Adipose tissue (tissue), 3 donors: Measurements from ENCODE around the gene CAP1. TPM values are rescaled to one million over a fixed set of nuclear protein-coding genes. Genes with fewer than 3 reads are reported as not detected.

Experiments
- H3K27ac ChIP-seq: one replicate; pipeline ENCODE4 v1.5.1; 2013; ENCODE audit warnings: low read depth, low read length
- WGBS, 3 donors: extraction: QIAGEN DNeasy Blood & Tissue Kit; methylation state at CpG; one replicate each; pipeline ENCODE4 v1.1.7; 2013; 5-methylcytosine and 5-hydroxymethylcytosine counted together
- polyA plus RNA-seq, 3 donors: library from polyadenylated mRNA; stranded (reverse); fragments of 200-250 nt; gene quantifications; one replicate each; pipeline ENCODE4 v1.2.3, GENCODE V29; 2013
- donor health status: healthy with polysubstance abuse.
- donor health status: Bipolar disorder and iron deficiency.
- donor health status: healthy.

CAP1 gene
- polyA plus RNA-seq, 3 donors, result 55.2 to 196 (median 192) TPM

DNA sequence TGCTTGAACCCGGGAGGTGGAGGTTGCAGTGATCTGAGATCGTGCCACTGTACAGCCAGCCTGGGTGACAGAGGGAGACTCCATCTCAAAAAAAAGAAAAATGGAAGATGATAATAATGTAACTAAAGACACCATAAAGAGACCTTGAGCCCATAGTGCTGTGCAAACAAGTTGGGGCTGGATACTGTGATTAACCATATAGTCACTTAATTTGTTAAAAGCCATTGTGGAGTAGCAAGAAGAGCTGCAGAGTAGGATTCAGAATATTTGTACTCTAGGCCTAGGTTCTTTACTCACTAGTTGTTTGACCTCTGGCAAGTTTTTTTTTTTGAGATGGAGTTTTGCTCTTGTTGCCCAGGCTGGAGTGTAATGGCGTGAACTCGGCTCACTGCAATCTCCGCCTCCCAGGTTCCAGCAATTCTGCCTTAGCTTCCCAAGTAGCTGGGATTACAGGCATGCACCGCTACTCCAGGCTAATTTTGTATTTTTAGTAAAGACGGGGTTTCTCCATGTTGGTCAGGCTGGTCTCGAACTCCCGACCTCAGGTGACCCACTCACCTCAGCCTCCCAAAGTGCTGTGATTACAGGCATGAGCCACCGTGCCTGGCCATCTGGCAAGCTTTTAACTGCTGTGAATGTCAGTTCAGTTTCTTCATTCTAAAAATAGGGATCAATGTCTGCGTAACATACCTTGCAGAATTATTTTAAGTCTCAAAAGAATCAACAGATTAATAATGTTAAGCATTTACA is 12.8 kb downstream of the CAP1 start:
- no peak overlapping the region for H3K27ac ChIP-seq
- WGBS, 3 donors, result 86 to 88% (median 86%) methylated on average over 11 of the region's 11 CpGs

DNA sequence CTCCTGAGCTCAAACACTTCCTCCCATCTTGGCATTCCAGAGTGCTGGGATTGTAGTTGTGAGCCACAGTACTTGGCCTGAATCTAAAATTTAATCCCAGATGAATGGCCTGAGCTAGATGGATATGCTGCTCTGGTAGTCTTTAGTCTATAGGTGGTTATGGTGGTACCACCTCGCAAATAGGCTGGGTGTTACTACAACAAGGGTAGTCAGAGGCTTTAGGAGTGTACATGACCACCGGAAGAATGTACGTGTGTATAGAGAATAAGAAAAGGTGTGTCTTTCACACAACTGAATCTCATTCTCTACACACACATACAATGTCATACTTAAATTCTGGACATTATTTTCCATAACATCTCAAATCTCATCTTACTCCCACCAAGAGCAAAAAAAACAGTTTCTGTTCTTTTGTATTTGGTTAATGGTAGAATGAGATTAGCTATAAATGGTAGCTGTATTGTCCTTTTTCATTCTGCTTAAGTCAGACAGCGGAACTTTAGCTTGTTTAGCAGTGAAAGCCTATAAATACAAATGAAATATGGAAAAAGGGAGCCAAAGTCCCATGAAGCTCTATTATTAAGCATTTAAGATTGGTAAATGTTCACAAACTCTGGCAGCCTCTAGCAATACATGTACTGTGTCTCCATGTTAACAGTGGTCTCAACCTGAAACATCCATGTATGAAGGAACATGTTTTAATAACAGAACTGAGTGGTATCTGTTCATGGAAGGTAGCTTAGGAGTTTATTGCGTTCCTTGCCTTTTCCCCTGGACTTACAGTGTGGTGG is 16.2 kb downstream of the CAP1 start:
- H3K27ac ChIP-seq, result no peak overlapping the region
- WGBS, 3 donors, result 93 to 100% (median 95%) methylated on average over 5 of the region's 5 CpGs

DNA sequence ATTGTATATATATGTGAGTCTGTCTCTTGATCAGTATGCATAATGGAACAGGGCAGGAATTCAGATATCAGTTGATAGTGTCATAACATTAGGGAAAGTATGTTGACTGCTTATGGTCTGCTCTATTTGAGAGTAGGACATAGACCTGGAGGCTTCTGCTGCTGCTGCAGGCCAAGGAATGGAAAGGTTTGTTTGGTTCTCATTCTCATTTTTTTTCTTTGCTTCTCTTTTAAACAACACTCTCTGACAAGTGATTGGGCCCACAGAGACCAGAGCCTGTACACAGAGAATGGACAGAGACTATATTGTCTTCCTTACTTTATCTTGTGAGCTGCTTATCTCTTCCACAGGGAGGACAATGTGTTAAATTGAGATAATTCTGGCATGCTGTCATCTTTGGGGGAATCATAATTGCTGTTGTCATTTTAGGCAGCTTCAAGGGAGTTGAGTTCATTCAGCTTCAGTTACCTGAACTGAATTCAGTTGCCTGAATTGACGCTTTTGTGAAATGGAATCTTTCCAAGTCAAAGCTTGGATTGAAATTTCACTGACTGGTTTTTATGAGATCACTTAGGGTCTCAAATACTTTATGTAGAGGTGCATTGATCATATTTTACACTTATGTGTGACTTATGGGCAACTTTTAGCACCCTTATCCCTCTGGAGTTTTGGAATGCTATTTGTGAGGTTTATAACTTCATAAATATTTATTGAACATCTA is 16.9 kb downstream of the CAP1 start:
- 56 to 90% (median 84%) methylated on average over 1 of the region's 1 CpG for WGBS, 3 donors
- no peak overlapping the region for H3K27ac ChIP-seq

DNA sequence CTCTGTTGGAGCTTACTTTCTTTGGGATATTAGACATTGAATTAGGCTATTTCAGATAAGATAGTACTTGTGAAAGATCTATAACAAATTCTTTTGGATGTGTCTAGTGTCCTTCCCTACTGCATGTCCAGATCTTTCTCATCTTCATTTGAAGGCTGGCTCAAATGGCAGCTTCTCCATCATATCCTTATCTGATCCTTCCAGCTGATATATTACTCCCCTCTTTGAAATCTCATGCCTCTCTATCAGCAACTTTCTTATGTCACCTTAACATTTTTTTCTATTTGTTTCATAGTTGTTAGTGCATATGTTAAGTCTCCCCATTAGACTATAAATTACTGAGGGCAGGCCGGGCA is 17.5 kb downstream of the CAP1 start:
- H3K27ac ChIP-seq, result no peak overlapping the region
- 78 to 89% (median 86%) methylated on average over 1 of the region's 1 CpG for WGBS, 3 donors

GRCh38 chr1:40058453-40059337 is 18.2 kb downstream of the CAP1 start:
- 69 to 82% (median 78%) methylated on average over 7 of the region's 7 CpGs for WGBS, 3 donors
- H3K27ac ChIP-seq, result no peak overlapping the region

GRCh38 chr1:40059338-40059959 is 18.9 kb downstream of the CAP1 start:
- no peak overlapping the region for H3K27ac ChIP-seq
- 32 to 50% (median 40%) methylated on average over 4 of the region's 4 CpGs for WGBS, 3 donors

GRCh38 chr1:40059960-40060750 is 19.6 kb downstream of the CAP1 start:
- no peak overlapping the region for H3K27ac ChIP-seq
- WGBS, 3 donors, result 46 to 62% (median 50%) methylated on average over 7 of the region's 7 CpGs

DNA sequence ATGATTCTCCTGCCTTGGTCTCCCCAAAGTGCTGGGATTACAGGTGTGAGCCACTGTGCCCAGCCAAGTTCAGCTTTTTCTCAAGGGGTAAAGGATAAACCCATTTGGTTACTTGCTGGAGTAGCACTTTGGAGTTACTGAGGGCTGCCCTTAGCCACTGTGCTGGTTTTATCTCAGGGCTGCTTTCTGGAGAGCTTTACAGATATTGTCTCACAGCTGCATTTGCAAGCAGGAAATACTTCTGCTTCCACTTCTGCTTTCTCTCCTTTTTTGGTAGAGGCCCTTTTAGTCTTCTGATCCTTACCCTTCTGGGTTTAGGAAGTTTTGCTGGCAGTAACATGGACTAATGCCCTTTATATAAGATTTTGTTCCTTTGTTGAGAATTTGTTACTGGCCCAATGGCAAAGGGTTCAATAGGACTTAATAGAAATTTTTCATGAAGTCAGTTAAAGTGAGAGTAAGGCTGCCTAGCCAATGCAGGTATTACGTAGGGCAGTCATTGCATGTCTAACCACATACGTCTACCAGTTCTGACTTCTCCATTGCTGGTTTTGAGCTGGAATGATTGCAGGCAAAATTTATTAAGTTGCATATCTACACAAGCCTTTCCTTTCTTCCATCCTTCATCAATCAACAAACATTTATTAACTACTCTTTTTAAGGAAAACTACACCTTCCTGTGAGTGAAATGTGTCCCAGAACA is 24.4 kb downstream of the CAP1 start:
- H3K27ac ChIP-seq, result no peak overlapping the region
- 49 to 91% (median 65%) methylated on average over 2 of the region's 2 CpGs for WGBS, 3 donors

DNA sequence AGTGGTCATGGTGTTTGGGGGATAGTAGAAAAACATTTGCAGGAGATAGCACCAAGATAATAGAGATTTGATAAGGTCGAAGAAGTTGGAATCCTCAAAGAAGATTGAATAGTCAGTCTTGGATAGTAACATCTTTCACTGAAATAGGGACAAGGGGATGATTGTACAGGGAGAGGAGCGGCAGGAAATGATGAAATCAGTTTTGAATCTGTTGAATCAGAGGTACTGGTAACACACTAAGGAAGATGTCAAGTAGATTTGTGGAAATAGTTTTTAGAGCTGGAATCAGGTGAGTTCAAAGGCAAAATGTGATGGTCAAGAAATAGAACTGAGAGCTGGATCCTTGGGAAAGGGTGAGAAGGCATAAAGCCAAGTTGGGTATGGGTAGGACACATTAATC is 26.5 kb downstream of the CAP1 start:
- H3K27ac ChIP-seq, result no peak overlapping the region
- 82 to 93% (median 87%) methylated on average over 2 of the region's 2 CpGs for WGBS, 3 donors

- no peak overlapping the region for H3K27ac ChIP-seq
- 80 to 97% (median 81%) methylated on average over 3 of the region's 3 CpGs for WGBS, 3 donors
These were observed 27.3 kb downstream of the CAP1 start for GRCh38 chr1:40067851-40068250.

DNA sequence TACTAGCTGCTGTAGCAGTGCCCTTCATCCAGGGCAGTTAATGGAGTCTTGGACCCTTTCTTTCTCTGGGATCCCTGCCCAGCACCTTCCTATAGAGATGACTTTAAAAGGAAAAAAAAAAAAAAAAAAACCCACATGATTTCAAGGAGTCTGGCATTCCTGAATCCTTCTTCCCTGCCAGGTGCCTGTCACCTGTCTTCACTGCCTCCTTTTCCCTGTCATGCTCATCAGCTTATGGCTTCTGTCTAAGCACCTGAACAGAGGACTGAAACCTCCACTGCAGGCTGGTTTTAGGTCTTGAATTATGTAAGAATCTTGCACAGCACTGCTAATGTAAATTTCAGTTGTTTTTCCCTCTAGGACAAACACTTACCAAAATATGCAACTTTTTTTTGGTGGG is 31.6 kb downstream of the CAP1 start:
- no peak overlapping the region for H3K27ac ChIP-seq

DNA sequence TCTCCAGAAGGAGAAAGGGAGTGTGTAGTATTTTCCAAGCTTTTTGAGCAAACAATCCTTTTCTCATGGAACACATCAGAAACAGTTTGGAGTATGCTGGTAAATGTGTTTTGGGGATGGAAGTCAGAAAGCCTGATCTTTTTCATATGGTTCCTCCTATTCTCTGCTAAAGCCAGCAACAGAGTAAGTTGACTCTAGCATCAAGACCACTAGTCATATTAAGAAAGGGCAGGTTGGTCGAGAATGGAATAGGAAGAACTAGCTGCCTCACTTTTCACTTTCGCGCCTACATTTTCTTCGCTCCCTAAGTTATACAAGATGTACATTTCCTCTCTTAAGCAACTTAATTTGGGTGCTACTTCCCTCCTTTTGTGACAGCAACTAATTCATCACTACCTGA is 32.5 kb downstream of the CAP1 start:
- H3K27ac ChIP-seq, result no peak overlapping the region
- 56 to 90% (median 84%) methylated on average over 4 of the region's 4 CpGs for WGBS, 3 donors

GRCh38 chr1:40075266-40075665 is 34.7 kb downstream of the CAP1 start:
- 66 to 91% (median 80%) methylated on average over 4 of the region's 4 CpGs for WGBS, 3 donors
- no peak overlapping the region for H3K27ac ChIP-seq

DNA sequence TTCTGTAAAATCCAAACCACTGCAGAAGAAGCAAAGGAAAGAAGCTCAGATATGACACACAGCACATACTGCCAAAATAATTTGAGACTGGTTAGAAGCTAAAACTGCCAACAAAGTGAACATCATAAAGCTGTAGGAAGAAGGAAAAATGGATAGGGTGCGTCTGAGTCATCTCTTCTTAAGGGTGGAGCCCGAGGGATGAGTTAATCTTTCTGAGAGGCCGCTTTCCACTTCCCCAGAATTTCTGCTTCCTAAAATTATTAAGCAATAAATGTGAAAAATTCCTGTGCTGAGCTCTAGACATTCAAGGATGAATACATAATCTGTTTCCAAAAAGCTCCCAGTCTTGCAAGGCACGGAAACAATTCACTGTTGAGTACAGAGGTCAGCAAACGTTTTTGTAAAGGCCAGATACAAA is 36.4 kb downstream of the CAP1 start:
- no peak overlapping the region for H3K27ac ChIP-seq
- 33 to 71% (median 38%) methylated on average over 5 of the region's 5 CpGs for WGBS, 3 donors

GRCh38 chr1:40078512-40079333 is 38.2 kb downstream of the CAP1 start:
- no peak overlapping the region for H3K27ac ChIP-seq
- 83 to 91% (median 90%) methylated on average over 5 of the region's 5 CpGs for WGBS, 3 donors
